Measurements from ENCODE around the gene ERMP1. TPM values are rescaled to one million over a fixed set of nuclear protein-coding genes. Genes with fewer than 3 reads are reported as not detected.

ERMP1 gene
- total RNA-seq, 1 experiment from 2014 or later = 34.7 TPM

GRCh38 chr9:5798581-5798980 is 34.3 kb downstream of the ERMP1 start:
- Mint-ChIP-seq H3K27me3 (ENCODE audit: insufficient read depth, unreplicated experiment) (no peaks in the 10 kb centered on the region), H3K4me3 (ENCODE audit: unreplicated experiment) (no peak overlapping the region), H3K9me3 (ENCODE audit: unreplicated experiment) (no peaks in the 10 kb centered on the region), H3K27ac (ENCODE audit: unreplicated experiment) (no peak overlapping the region), H3K36me3 (ENCODE audit: insufficient read depth, unreplicated experiment) (peaks cover 29% of the 10 kb centered on the region), H3K4me1 (ENCODE audit: low read depth, unreplicated experiment) (peaks cover 9% of the 10 kb centered on the region)
- no peaks in the 10 kb centered on the region for H3K9me3 ChIP-seq
- ChIA-PET CTCF (interaction anchor here (0.6 to 1.5 kb wide), 8 partner anchors 34 to 508 kb away, joined by 3 to 10 read pairs (median 6); partner anchors contain the start of gene ERMP1), POLR2A (no interaction called here)
- TF ChIP-seq CTCF (IDR thresholded peaks at IDR 0.05; ENCODE audit: insufficient read depth in 1 of 2, low read depth in 1 of 2, low read length in 1 of 2, severe bottlenecking in 1 of 2, unreplicated experiment in 1 of 2) = no peak
- peaks cover 22% of the 10 kb centered on the region for H3K4me1 ChIP-seq
- no peak for DNase-seq
- no peaks in the 10 kb centered on the region for H3K27me3 ChIP-seq (replicated peaks; ENCODE audit: control insufficient read depth, insufficient read depth, low read length)
- no TSS peak for BruUV-seq (replicated peaks)
- no peak overlapping the region for H3K4me3 ChIP-seq (ENCODE audit: low read depth, low read length)
- intact Hi-C loops (cut with micrococcal nuclease; ENCODE audit: unreplicated experiment) = no loop called here
- H3K36me3 ChIP-seq (ENCODE audit: control insufficient read depth, insufficient read depth, low read length) = no peaks in the 10 kb centered on the region

- Mint-ChIP-seq H3K36me3 (ENCODE audit: insufficient read depth, unreplicated experiment) (peaks cover 45% of the 10 kb centered on the region), H3K9me3 (ENCODE audit: unreplicated experiment) (no peaks in the 10 kb centered on the region), H3K27me3 (ENCODE audit: insufficient read depth, unreplicated experiment) (no peaks in the 10 kb centered on the region), H3K27ac (ENCODE audit: unreplicated experiment) (no peak overlapping the region), H3K4me3 (ENCODE audit: unreplicated experiment) (no peak overlapping the region), H3K4me1 (ENCODE audit: low read depth, unreplicated experiment) (peaks cover 5% of the 10 kb centered on the region)
- no peak for TF ChIP-seq CTCF (IDR thresholded peaks at IDR 0.05; ENCODE audit: insufficient read depth in 1 of 2, low read depth in 1 of 2, low read length in 1 of 2, severe bottlenecking in 1 of 2, unreplicated experiment in 1 of 2)
- intact Hi-C loops (cut with micrococcal nuclease; ENCODE audit: unreplicated experiment) = no loop called here
- Histone ChIP-seq H3K36me3 (ENCODE audit: control insufficient read depth, insufficient read depth, low read length) (no peaks in the 10 kb centered on the region), H3K4me1 (peaks cover 12% of the 10 kb centered on the region), H3K27me3 (replicated peaks; ENCODE audit: control insufficient read depth, insufficient read depth, low read length) (no peaks in the 10 kb centered on the region), H3K4me3 (ENCODE audit: low read depth, low read length) (no peak overlapping the region), H3K9me3 (no peaks in the 10 kb centered on the region)
- POLR2A ChIA-PET = no interaction called here
- CTCF ChIA-PET = no interaction called here
- no peak for DNase-seq
- BruUV-seq (replicated peaks) = no TSS peak
These were observed 36.6 kb downstream of the ERMP1 start for GRCh38 chr9:5796298-5796697.

- intact Hi-C loops (cut with micrococcal nuclease; ENCODE audit: unreplicated experiment) = no loop called here
- Histone ChIP-seq H3K27me3 (replicated peaks; ENCODE audit: control insufficient read depth, insufficient read depth, low read length) (no peaks in the 10 kb centered on the region), H3K9me3 (no peaks in the 10 kb centered on the region), H3K4me1 (no peaks in the 10 kb centered on the region), H3K36me3 (ENCODE audit: control insufficient read depth, insufficient read depth, low read length) (no peaks in the 10 kb centered on the region), H3K4me3 (ENCODE audit: low read depth, low read length) (no peak overlapping the region)
- no peaks in the 10 kb centered on the region for H3K27me3 Mint-ChIP-seq (ENCODE audit: insufficient read depth, unreplicated experiment)
- no peak for TF ChIP-seq CTCF (IDR thresholded peaks at IDR 0.05; ENCODE audit: insufficient read depth in 1 of 2, low read depth in 1 of 2, low read length in 1 of 2, severe bottlenecking in 1 of 2, unreplicated experiment in 1 of 2)
- H3K27ac Mint-ChIP-seq (ENCODE audit: unreplicated experiment) = no peak overlapping the region
- peaks cover 53% of the 10 kb centered on the region for H3K36me3 Mint-ChIP-seq (ENCODE audit: insufficient read depth, unreplicated experiment)
- H3K9me3 Mint-ChIP-seq (ENCODE audit: unreplicated experiment) = no peaks in the 10 kb centered on the region
- ChIA-PET CTCF (no interaction called here), POLR2A (no interaction called here)
- H3K4me1 Mint-ChIP-seq (ENCODE audit: low read depth, unreplicated experiment) = no peaks in the 10 kb centered on the region
- DNase-seq = no peak
- no TSS peak for BruUV-seq (replicated peaks)
- H3K4me3 Mint-ChIP-seq (ENCODE audit: unreplicated experiment) = no peak overlapping the region
These were observed 39.1 kb downstream of the ERMP1 start for GRCh38 chr9:5793812-5794211.

Data from Caco-2 (cell line).